GM23248 (cell line): Measurements from ENCODE around the gene RASIP1. TPM values are rescaled to one million over a fixed set of nuclear protein-coding genes. Genes with fewer than 3 reads are reported as not detected.
A peak's percentile ranks its signal among the peaks of the same experiment; 100 is the strongest.

ENCODE experiments used
- DNase-seq: peaks from one replicate; pipeline ENCODE4 v3.0.0-alpha.2; 2015
- H2AFZ ChIP-seq: fragments of 200-600 bp; sonication (generic); 2 replicates; pipeline ENCODE4 v1.6.1; 2016; ENCODE audit warnings: antibody characterized with exemption
- H3F3A ChIP-seq: fragments of 200-600 bp; sonication (generic); 2 replicates; pipeline ENCODE4 v1.6.1; 2016; ENCODE audit warnings: mild to moderate bottlenecking, antibody characterized with exemption, mixed run types; ENCODE audit not compliant: insufficient read depth
- H3K27ac ChIP-seq: fragments of 200-600 bp; sonication (generic); 2 replicates; pipeline ENCODE4 v1.5.1; 2016; ENCODE audit warnings: mild to moderate bottlenecking
- H3K27me3 ChIP-seq: fragments of 200-600 bp; sonication (generic); replicated peaks from 2 replicates; pipeline ENCODE4 v1.6.1; 2016; ENCODE audit warnings: mild to moderate bottlenecking; ENCODE audit not compliant: insufficient read depth
- H3K36me3 ChIP-seq: fragments of 200-600 bp; sonication (generic); 2 replicates; pipeline ENCODE4 v1.6.1; 2016; ENCODE audit warnings: low read depth, mild to moderate bottlenecking
- H3K4me1 ChIP-seq: fragments of 200-600 bp; sonication (generic); 2 replicates; pipeline ENCODE4 v1.6.1; 2016; ENCODE audit warnings: mild to moderate bottlenecking; ENCODE audit not compliant: insufficient read depth
- H3K4me2 ChIP-seq: fragments of 200-600 bp; sonication (generic); one replicate; pipeline ENCODE4 v1.6.1; 2016; ENCODE audit warnings: mild to moderate bottlenecking; ENCODE audit not compliant: unreplicated experiment
- H3K4me3 ChIP-seq: fragments of 200-600 bp; sonication (generic); 2 replicates; pipeline ENCODE4 v1.5.1; 2016; ENCODE audit warnings: mild to moderate bottlenecking
- H3K79me2 ChIP-seq: fragments of 200-600 bp; sonication (generic); 2 replicates; pipeline ENCODE4 v1.6.1; 2016; ENCODE audit warnings: mild to moderate bottlenecking; ENCODE audit not compliant: insufficient read depth
- H3K9ac ChIP-seq: fragments of 200-600 bp; sonication (generic); 2 replicates; pipeline ENCODE4 v1.6.1; 2016; ENCODE audit warnings: mild to moderate bottlenecking
- H3K9me2 ChIP-seq: fragments of 200-600 bp; sonication (generic); 2 replicates; pipeline ENCODE4 v1.6.1; 2016; ENCODE audit warnings: mixed run types, mild to moderate bottlenecking, moderate library complexity; ENCODE audit not compliant: insufficient read depth
- H3K9me3 ChIP-seq: fragments of 200-600 bp; sonication (generic); one replicate; pipeline ENCODE4 v1.6.1; 2017; ENCODE audit warnings: low read depth
- H4K20me1 ChIP-seq: fragments of 200-600 bp; sonication (generic); 2 replicates; pipeline ENCODE4 v1.6.0; 2016; ENCODE audit not compliant: insufficient read depth
- EZH2 ChIP-seq: fragments of 200-600 bp; sonication (generic); IDR thresholded peaks from 2 replicates; pipeline ENCODE4 v1.6.1; 2018; ENCODE audit warnings: antibody characterized with exemption, mild to moderate bottlenecking; ENCODE audit not compliant: insufficient read depth, poor library complexity, severe bottlenecking
- EZH2phosphoT487 ChIP-seq: fragments of 200-600 bp; sonication (generic); IDR thresholded peaks from 2 replicates; pipeline ENCODE4 v1.6.1; 2018; ENCODE audit warnings: antibody characterized with exemption, moderate library complexity, mild to moderate bottlenecking, low read depth; ENCODE audit not compliant: insufficient read depth
- WGBS, 2 experiments: methylation state at CpG; one replicate each; pipeline ENCODE4 v1.1.6; 2015 to 2017; ENCODE audit warnings: low lambda C conversion rate in 2 of 2, low coverage in 1 of 2; ENCODE audit errors: missing lambda C conversion rate in 2 of 2; 5-methylcytosine and 5-hydroxymethylcytosine counted together
- in situ Hi-C: fragments of 300-500 bp; cut with MboI; formaldehyde crosslinking; loops from 2 replicates; pipeline ENCODE4 v1.15.0; 2020
- polyA plus RNA-seq: library from polyadenylated mRNA; unstranded; fragments of >200 nt; fragmentation: Nextera tagmentation; extraction: Ambion mirVana; gene quantifications from 2 replicates; pipeline ENCODE4 v1.2.1, GENCODE V29; 2016
- total RNA-seq: library from RNA; depleted of rRNA; stranded (reverse); fragments of >200 nt; shearing (Covaris generic); gene quantifications from 2 replicates; pipeline ENCODE4 v1.2.3, GENCODE V29; 2014

The RASIP1 gene
- total and polyA plus RNA-seq, 2 experiments from 2014 or later: 0.09 TPM; not detected in 1

DNA sequence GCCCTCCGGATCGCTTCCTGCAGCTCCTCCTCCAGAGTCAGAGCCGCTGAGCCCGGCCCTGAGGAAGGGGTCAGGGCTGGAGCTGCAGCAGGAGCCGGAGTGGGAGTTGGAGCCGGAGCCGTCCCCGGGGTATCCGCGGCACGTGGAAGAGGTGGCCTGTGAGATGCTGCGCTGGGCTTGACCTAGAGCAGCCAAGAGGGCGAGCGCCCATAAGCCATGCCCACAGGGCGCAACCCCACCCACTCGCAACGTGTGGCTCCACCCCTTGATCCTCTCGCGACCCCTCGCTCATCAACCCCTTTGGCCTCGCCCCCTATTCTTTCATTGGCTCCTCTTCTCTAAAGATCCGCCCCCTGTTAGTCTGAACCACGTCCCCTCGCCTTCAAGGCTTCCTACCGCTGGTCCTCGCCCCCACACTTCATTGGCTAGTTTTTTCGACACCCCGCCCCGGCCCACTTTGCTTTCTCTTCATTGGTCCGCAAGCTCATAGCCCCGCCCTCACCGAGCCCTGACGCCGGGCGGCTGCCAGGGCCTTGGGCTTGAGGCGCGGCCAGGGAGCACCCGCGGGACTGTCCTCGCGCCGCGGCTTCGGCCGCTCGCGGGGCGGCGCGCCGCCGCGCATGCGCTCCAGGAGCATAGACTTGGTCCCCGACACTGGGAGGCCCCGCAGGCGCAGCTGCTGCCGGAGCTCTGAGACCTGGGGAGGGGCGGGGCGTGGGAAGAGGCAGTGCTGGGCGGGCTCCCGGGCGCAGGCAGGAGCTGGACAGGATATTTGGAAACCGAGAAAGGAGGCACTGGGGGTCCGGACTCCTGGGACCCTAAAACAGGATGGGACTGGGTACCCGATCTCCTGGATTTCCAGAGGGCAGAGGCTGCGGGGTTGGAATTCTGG lies 26.3 kb downstream of the RASIP1 start:
- in situ Hi-C loops: no loop called here
- H2AFZ ChIP-seq: peak overlapping the region; percentile 94
- H3K4me1 ChIP-seq: peaks cover 24% of the 10 kb centered on the region
- H3K9me3 ChIP-seq: no peaks in the 10 kb centered on the region
- H3K4me3 ChIP-seq: peak overlapping the region; percentile 86
- no peaks in the 10 kb centered on the region for H3K36me3 ChIP-seq
- H3K79me2 ChIP-seq: 0 out of 2 replicates have a peak, but pooled peaks cover 8% of the 10 kb centered on the region
- H3K9ac ChIP-seq: peak overlapping the region; percentile 83
- peaks cover 7% of the 10 kb centered on the region; the same call in 1 of the 2 replicates for H3F3A ChIP-seq
- peak; percentile 100 for DNase-seq
- TF ChIP-seq EZH2phosphoT487 (no peak), EZH2 (no peak)
- no peaks in the 10 kb centered on the region for H3K9me2 ChIP-seq
- H3K27me3 ChIP-seq: no peaks in the 10 kb centered on the region
- peak overlapping the region; percentile 60 for H3K27ac ChIP-seq
- WGBS, 2 experiments: 2 to 3% methylated on average over 56 to 67 of the region's 67 CpGs
- no peaks in the 10 kb centered on the region for H4K20me1 ChIP-seq
- H3K4me2 ChIP-seq: peak overlapping the region; percentile 89

DNA sequence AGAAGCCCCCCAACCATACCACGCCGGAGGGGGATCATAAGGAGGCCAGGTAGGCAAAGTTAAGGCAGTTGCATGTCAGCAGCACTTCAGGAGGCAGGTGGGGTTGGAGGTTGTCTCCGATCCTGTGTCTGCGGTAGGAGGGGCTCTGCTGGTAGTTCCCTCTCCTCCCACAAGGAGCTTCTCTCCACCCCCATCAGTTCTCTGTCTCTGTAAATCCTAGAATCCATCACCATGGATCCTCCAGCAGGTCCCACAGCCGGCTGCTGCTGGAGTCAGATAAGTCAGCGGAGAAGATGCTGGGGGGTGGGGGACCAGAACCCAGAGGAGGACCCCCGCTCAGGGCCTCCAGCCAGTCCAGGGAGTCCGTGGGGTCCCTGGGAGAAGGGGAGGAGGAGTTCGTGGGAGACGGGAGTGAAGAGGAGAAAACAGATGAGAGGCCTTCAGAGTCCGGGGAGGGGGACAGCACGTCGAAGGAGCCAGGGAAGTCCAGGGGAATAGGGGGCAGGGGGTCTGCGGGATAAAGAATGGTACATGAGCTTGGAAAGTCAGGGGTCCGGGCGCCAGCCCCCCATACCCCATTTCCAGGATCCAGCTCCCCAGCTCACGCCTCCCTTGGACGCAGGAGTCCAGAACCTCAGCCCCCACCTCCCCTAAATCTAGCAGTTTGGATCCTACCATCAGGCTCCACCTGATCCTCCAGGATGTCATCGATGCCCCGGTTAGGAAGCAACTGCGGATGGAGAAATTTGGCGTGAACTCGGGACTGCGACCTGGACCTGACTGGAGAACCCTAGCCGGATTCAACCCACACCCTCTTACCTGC lies 27.2 kb downstream of the RASIP1 start:
- 0 out of 2 replicates have a peak, but pooled peaks cover 8% of the 10 kb centered on the region for H3K79me2 ChIP-seq
- H3F3A ChIP-seq: peaks cover 7% of the 10 kb centered on the region; the same call in 1 of the 2 replicates
- H3K9ac ChIP-seq: peak overlapping the region; percentile 78
- peak overlapping the region; percentile 85 for H3K4me2 ChIP-seq
- no peaks in the 10 kb centered on the region for H3K9me2 ChIP-seq
- TF ChIP-seq EZH2phosphoT487 (no peak), EZH2 (no peak)
- H3K4me3 ChIP-seq: peak overlapping the region; percentile 86
- no peaks in the 10 kb centered on the region for H3K27me3 ChIP-seq
- DNase-seq: peak; percentile 22
- H3K36me3 ChIP-seq: no peaks in the 10 kb centered on the region
- no peaks in the 10 kb centered on the region for H3K9me3 ChIP-seq
- 45 to 48% methylated on average over 21 to 25 of the region's 25 CpGs for WGBS, 2 experiments
- H4K20me1 ChIP-seq: no peaks in the 10 kb centered on the region
- peaks cover 24% of the 10 kb centered on the region for H3K4me1 ChIP-seq
- in situ Hi-C loops: no loop called here
- peak overlapping the region; percentile 94 for H2AFZ ChIP-seq
- H3K27ac ChIP-seq: no peak overlapping the region

DNA sequence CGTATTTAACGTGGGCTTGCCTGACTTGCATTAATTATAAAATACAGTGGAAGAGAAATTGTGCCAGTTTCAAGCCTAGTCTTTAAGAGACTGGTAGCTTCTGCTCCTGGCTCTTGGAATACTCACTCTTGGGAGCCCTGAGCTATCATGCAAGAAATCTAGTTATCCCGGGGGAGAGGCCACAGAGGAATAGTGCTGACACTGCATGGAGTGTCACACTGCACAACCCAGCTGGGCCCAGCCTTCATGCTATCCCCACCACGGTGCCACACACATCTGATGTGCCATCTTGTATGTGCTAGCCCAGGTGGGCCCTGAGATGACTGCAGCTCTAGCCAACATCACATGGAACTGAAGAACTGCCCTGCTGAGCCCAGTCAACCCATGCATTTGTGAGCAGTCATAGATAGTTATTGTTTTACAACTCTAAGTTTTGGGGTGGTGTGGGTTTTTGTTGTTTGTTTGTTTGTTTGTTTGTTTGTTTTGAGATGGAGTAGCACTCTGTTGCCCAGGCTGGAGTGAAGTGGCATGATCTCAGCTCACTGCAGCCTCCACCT lies 29.2 kb downstream of the RASIP1 start:
- in situ Hi-C loops: no loop called here
- H3F3A ChIP-seq: no peaks in the 10 kb centered on the region
- peaks cover 13% of the 10 kb centered on the region for H3K4me1 ChIP-seq
- H3K4me2 ChIP-seq: no peak overlapping the region
- no peaks in the 10 kb centered on the region for H4K20me1 ChIP-seq
- H3K9me3 ChIP-seq: no peaks in the 10 kb centered on the region
- no peaks in the 10 kb centered on the region for H3K9me2 ChIP-seq
- H3K36me3 ChIP-seq: no peaks in the 10 kb centered on the region
- H3K79me2 ChIP-seq: 0 out of 2 replicates have a peak, but pooled peaks cover 8% of the 10 kb centered on the region
- no peak overlapping the region for H2AFZ ChIP-seq
- H3K9ac ChIP-seq: no peak overlapping the region
- H3K4me3 ChIP-seq: no peak overlapping the region
- no peaks in the 10 kb centered on the region for H3K27me3 ChIP-seq
- 65 to 70% methylated on average over 4 of the region's 4 CpGs for WGBS, 2 experiments
- TF ChIP-seq EZH2: no peak
- TF ChIP-seq EZH2phosphoT487: no peak
- no peak for DNase-seq
- no peak overlapping the region for H3K27ac ChIP-seq

DNA sequence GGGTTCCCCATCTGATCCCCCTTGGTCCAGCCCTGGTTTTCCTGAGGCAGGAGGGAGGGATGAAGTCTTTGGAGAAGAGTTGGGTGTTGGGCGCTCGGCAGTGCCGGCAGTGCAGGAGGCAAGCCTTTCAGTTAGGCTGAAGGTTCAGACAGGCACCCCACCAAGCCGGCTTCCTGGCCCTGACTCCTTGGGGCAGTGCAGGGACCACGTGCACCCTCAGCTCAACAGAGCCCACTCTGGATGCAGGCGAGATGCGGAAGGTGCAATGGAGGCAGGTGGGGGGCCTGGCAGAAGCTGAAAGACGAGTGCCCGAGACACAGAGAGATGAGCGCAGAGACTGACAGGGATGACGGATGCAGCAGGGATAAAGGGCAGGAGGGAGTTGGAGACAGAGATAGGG lies 31.9 kb downstream of the RASIP1 start:
- 37 to 43% methylated on average over 11 of the region's 11 CpGs for WGBS, 2 experiments
- no peak overlapping the region for H3K9ac ChIP-seq

More for the DNA sequence above, 31.9 kb downstream of the RASIP1 start:
- DNase-seq: no peak
- Histone ChIP-seq H3K9me3 (no peaks in the 10 kb centered on the region), H3K36me3 (no peaks in the 10 kb centered on the region), H3F3A (no peaks in the 10 kb centered on the region), H3K27ac (no peak overlapping the region), H4K20me1 (no peaks in the 10 kb centered on the region), H3K4me1 (peaks cover 4% of the 10 kb centered on the region; the same call in 1 of the 2 replicates), H3K4me2 (no peak overlapping the region), H3K4me3 (no peak overlapping the region), H3K9me2 (no peaks in the 10 kb centered on the region), H2AFZ (no peak overlapping the region), H3K79me2 (no peaks in the 10 kb centered on the region), H3K27me3 (no peaks in the 10 kb centered on the region)
- TF ChIP-seq EZH2phosphoT487 (no peak), EZH2 (no peak)
- in situ Hi-C loops: no loop called here
